B cell (primary cell): ENCODE measurements around the gene GPX3. TPM values are rescaled to one million over a fixed set of nuclear protein-coding genes. Genes with fewer than 3 reads are reported as not detected.

Experiments used
- ATAC-seq: fragments of 200-7000 bp; cut with Tn5 transposase; one replicate; pipeline ENCODE4 v1.10.0; 2021; ENCODE audit warnings: low read depth, mild to moderate bottlenecking, moderate number of reproducible peaks, moderate library complexity
- CTCF ChIA-PET: fragments of 350-600 bp; sonication (Branson Sonifier 250); formaldehyde crosslinking; loops from one replicate; lab custom pipeline; 2021; ENCODE audit warnings: antibody characterized with exemption, inconsistent platforms; lab: Charles Lee
- POLR2A ChIA-PET: fragments of 350-600 bp; sonication (Branson Sonifier 250); formaldehyde crosslinking; loops from one replicate; lab custom pipeline; 2021; ENCODE audit warnings: antibody characterized with exemption; lab: Charles Lee
- DNase-seq: peaks from one replicate; pipeline ENCODE4 v3.0.0; 2013
- H2AFZ ChIP-seq: 2 replicates; pipeline ENCODE4 v1.6.1; 2012; ENCODE audit warnings: mild to moderate bottlenecking, low read depth, low read length; ENCODE audit not compliant: insufficient read depth, poor library complexity, severe bottlenecking
- H3K27ac ChIP-seq, 2 donors: 1 replicate in 1 of 2; 2 replicates in 1 of 2; pipeline ENCODE4 v1.5.1; 2012 to 2013; ENCODE audit warnings: low read length in 2 of 2, mild to moderate bottlenecking in 2 of 2, moderate library complexity in 1 of 2
- H3K27me3 ChIP-seq, 4 experiments: fragments of 200-600 bp in 1 of 4; sonication (generic) in 1 of 4; replicated peaks in 1 of 4; 1 replicate in 2 of 4; 2 replicates in 2 of 4; pipeline versions ENCODE4 v1.6.1 to v1.7.0; 2013 to 2016; ENCODE audit warnings: low read length in 3 of 4, mild to moderate bottlenecking in 2 of 4, mixed read lengths in 1 of 4, moderate library complexity in 1 of 4; ENCODE audit not compliant: insufficient read depth in 4 of 4, control insufficient read depth in 3 of 4; ENCODE audit errors: control extremely low read depth in 1 of 4
- H3K36me3 ChIP-seq, 2 experiments: replicated peaks in 1 of 2; 1 replicate in 1 of 2; 2 replicates in 1 of 2; pipeline versions ENCODE4 v1.6.1 to v1.7.1; 2013; ENCODE audit warnings: low read length in 1 of 2; ENCODE audit not compliant: insufficient read depth in 2 of 2, control insufficient read depth in 1 of 2; ENCODE audit errors: control extremely low read depth in 1 of 2, extremely low read depth in 1 of 2
- H3K4me1 ChIP-seq, 2 donors: fragments of 200-600 bp in 1 of 2; sonication (generic) in 1 of 2; 1 replicate in 1 of 2; 2 replicates in 1 of 2; pipeline versions ENCODE4 v1.5.1 to v1.6.1; 2013 to 2017; ENCODE audit warnings: low read length in 2 of 2; ENCODE audit not compliant: control insufficient read depth in 2 of 2, insufficient read depth in 2 of 2
- H3K4me2 ChIP-seq: replicated peaks from 2 replicates; pipeline ENCODE3; 2012; ENCODE audit warnings: mild to moderate bottlenecking, low read depth, low read length; ENCODE audit not compliant: poor library complexity, severe bottlenecking
- H3K4me3 ChIP-seq, 5 experiments: fragments of 200-600 bp in 1 of 5; sonication (generic) in 1 of 5; 1 replicate in 3 of 5; 2 replicates in 2 of 5; pipeline versions ENCODE4 v1.5.1 to v1.7.0; 2011 to 2016; ENCODE audit warnings: low read length in 4 of 5, mild to moderate bottlenecking in 4 of 5, low read depth in 2 of 5, control low read depth in 1 of 5, moderate library complexity in 1 of 5; ENCODE audit not compliant: insufficient read depth in 1 of 5; ENCODE audit errors: control extremely low read depth in 1 of 5, extremely low read depth in 1 of 5
- H3K79me2 ChIP-seq: fragments of 200-600 bp; sonication (generic); one replicate; pipeline ENCODE4 v1.6.0; 2016; ENCODE audit warnings: low read length; ENCODE audit not compliant: control insufficient read depth, insufficient read depth
- H3K9ac ChIP-seq: fragments of 200-600 bp; sonication (generic); 2 replicates; pipeline ENCODE4 v1.6.1; 2017; ENCODE audit warnings: mild to moderate bottlenecking, low read length, moderate library complexity
- H3K9me3 ChIP-seq, 3 donors: one replicate each; pipeline versions ENCODE4 v1.6.1 to v1.7.1; 2013; ENCODE audit warnings: low read length in 2 of 3; ENCODE audit not compliant: control insufficient read depth in 2 of 3, insufficient read depth in 1 of 3; ENCODE audit errors: control extremely low read depth in 1 of 3
- H4K20me1 ChIP-seq: 2 replicates; pipeline ENCODE4 v1.6.0; 2012; ENCODE audit warnings: mild to moderate bottlenecking, low read length; ENCODE audit not compliant: insufficient read depth, control insufficient read depth, poor library complexity, severe bottlenecking
- H3K27ac Mint-ChIP-seq: one replicate; pipeline ENCODE4 v1.8.0; 2021; ENCODE audit warnings: mixed read lengths
- H3K27me3 Mint-ChIP-seq: one replicate; pipeline ENCODE4 v1.8.0; 2021; ENCODE audit warnings: mixed read lengths
- H3K4me1 Mint-ChIP-seq: one replicate; pipeline ENCODE4 v1.8.0; 2021; ENCODE audit warnings: mixed read lengths
- H3K4me3 Mint-ChIP-seq: one replicate; pipeline ENCODE4 v1.8.0; 2021; ENCODE audit warnings: mixed read lengths
- H3K9me3 Mint-ChIP-seq: one replicate; pipeline ENCODE4 v1.8.0; 2022; ENCODE audit warnings: mixed read lengths; ENCODE audit not compliant: insufficient read depth
- CTCF ChIP-seq: fragments of 200-600 bp; IDR thresholded peaks from one replicate; pipeline ENCODE4 v1.8.0; 2022; ENCODE audit warnings: antibody characterized with exemption, mild to moderate bottlenecking
- EZH2 ChIP-seq: IDR thresholded peaks from 2 replicates; pipeline ENCODE4 v1.6.1; 2012; ENCODE audit warnings: borderline replicate concordance, low read depth, mild to moderate bottlenecking, moderate library complexity, low read length; ENCODE audit not compliant: insufficient read depth, poor library complexity, severe bottlenecking
- WGBS: methylation state at CpG from one replicate; pipeline ENCODE4 v1.1.5; 2013; ENCODE audit warnings: missing lambda C conversion rate; ENCODE audit not compliant: insufficient coverage; 5-methylcytosine and 5-hydroxymethylcytosine counted together
- intact Hi-C: fragments of 100-400 bp; cut with micrococcal nuclease; formaldehyde crosslinking; loops from one replicate; pipeline ENCODE4 v1.10.0; 2022
- polyA plus RNA-seq: library from polyadenylated mRNA; depleted of rRNA; stranded (reverse); fragments of >200 nt; gene quantifications from 2 replicates; pipeline ENCODE4 v1.2.3, GENCODE V29; 2012
- total RNA-seq, 2 donors: library from RNA; stranded (reverse); fragments of 120-200 nt in 1 of 2; gene quantifications; 1 replicate in 1 of 2; 2 replicates in 1 of 2; pipeline versions ENCODE4 v1.2.3 to v1.2.4, GENCODE V29; 2013 to 2022

Gene GPX3
- total and polyA plus RNA-seq, 2 donors (not counting 1 experiment from before 2014, with no cell fraction given), result not detected

DNA sequence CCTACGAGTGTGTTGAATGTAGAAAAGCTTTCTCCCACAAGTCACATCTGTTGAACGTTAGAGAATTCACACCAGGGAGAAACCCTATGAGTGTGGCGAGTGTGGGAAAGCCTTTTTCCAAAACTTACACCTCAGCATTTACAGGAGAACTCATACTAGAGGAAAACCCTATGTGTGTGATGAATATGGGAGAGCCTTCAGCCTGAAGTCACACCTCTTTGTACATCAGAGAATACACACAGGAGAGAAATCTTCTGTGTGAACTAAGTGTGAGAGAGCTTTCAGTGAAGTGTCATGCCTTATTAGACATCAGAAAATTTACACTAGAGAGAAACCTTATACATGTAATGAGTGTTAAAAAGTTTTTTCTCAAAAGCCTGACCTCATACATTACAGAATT is 41.8 kb upstream of the GPX3 start:
- H2AFZ ChIP-seq, result no peak overlapping the region
- intact Hi-C loops, result no loop called here
- ATAC-seq, result no peak
- CTCF ChIA-PET, result interaction anchor here (0.6 kb wide), 1 partner anchor 426 kb away, joined by 3 read pairs; no protein-coding TSS in a partner anchor
- H4K20me1 ChIP-seq, result no peaks in the 10 kb centered on the region
- no peaks in the 10 kb centered on the region for H3K4me1 ChIP-seq
- H3K4me1 Mint-ChIP-seq, result no peaks in the 10 kb centered on the region
- H3K36me3 ChIP-seq, result no peaks in the 10 kb centered on the region
- H3K9me3 ChIP-seq, result no peaks in the 10 kb centered on the region
- no peak overlapping the region for H3K9ac ChIP-seq
- POLR2A ChIA-PET, result no interaction called here
- H3K27ac ChIP-seq, result no peak overlapping the region
- TF ChIP-seq CTCF (no peak), EZH2 (no peak)
- peaks cover 16% of the 10 kb centered on the region for H3K27me3 Mint-ChIP-seq
- no peaks in the 10 kb centered on the region for H3K9me3 Mint-ChIP-seq
- no CpG with 5 or more reads among the region's 3 CpGs for WGBS
- no peaks in the 10 kb centered on the region for H3K79me2 ChIP-seq
- H3K4me3 ChIP-seq, result no peak overlapping the region
- no peak overlapping the region for H3K4me3 Mint-ChIP-seq
- no peak for DNase-seq
- no peak overlapping the region for H3K27ac Mint-ChIP-seq
- H3K4me2 ChIP-seq, result no peak overlapping the region
- no peaks in the 10 kb centered on the region for H3K27me3 ChIP-seq

DNA sequence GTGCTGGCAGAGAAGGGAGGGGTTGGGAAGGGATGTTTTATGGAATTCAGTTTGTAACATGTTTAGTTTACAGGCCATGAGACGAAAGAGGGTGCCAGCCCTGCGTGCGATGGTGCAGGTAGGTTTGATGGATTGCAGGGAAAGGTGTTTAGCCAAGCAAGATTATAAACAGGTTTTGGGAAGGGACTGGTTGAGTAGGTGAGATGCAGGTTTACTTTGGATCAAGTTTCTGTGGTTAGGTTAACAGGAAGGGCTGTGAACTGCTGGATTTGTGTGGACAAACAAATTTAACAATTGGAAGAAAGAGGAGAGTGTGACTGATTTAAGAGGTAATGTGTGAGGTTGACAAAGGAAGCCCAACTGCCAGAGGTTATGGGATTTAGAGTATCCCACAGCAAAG is 32.6 kb upstream of the GPX3 start:
- ATAC-seq, result no peak
- H3K27ac Mint-ChIP-seq, result no peak overlapping the region
- 90% methylated on average over 3 of the region's 3 CpGs for WGBS
- Histone ChIP-seq H4K20me1 (no peaks in the 10 kb centered on the region), H3K79me2 (no peaks in the 10 kb centered on the region), H3K27me3 (no peaks in the 10 kb centered on the region), H3K9me3 (peaks cover 0 to 3% (median 0%) of the 10 kb centered on the region in 3 donors), H3K4me2 (no peak overlapping the region), H3K36me3 (no peaks in the 10 kb centered on the region), H3K27ac (no peak overlapping the region), H3K4me1 (no peaks in the 10 kb centered on the region), H3K4me3 (no peak overlapping the region), H2AFZ (no peak overlapping the region), H3K9ac (no peak overlapping the region)
- intact Hi-C loops, result no loop called here
- H3K4me1 Mint-ChIP-seq, result no peaks in the 10 kb centered on the region
- DNase-seq, result no peak
- H3K9me3 Mint-ChIP-seq, result no peaks in the 10 kb centered on the region
- peaks cover 6% of the 10 kb centered on the region for H3K27me3 Mint-ChIP-seq
- ChIA-PET POLR2A (no interaction called here), CTCF (no interaction called here)
- TF ChIP-seq CTCF (no peak), EZH2 (no peak)
- H3K4me3 Mint-ChIP-seq, result no peak overlapping the region
